ENCODE data around the gene LONP2. TPM values are rescaled to one million over a fixed set of nuclear protein-coding genes. Genes with fewer than 3 reads are reported as not detected.

LONP2 gene
- total and polyA plus RNA-seq, 4 donors, result 30.0 to 304 (median 52.8) TPM

DNA sequence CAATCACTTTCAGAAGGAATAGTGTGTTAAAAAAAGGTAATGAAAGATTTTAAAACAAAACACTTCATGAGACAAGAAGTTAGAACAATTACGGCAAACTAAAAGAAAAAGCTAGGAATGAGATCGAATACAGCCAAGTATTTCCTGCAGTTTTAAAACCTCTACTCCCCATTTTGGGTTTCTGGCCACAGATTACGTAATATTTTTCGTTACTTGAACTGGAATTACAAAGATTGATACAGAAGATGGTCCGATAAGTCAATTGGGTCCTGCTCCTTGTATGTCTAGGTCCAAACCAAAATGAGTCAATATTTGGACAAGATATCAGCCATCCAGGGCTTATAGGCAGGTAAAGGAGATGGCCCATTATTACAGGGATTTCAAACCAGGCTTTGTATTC, 88.9 kb downstream of the LONP2 start:
- H3K9me3 ChIP-seq (ENCODE audit: control insufficient read depth in 4 of 4, low read length in 3 of 4), result no peaks in the 10 kb centered on the region
- no peaks in the 10 kb centered on the region for H3K27me3 ChIP-seq (ENCODE audit: control insufficient read depth in 4 of 4, insufficient read depth in 4 of 4, low read length in 3 of 4)
- TF ChIP-seq JUND (IDR thresholded peaks at IDR 0.05) (no peak), EGR1 (IDR thresholded peaks at IDR 0.05; ENCODE audit: low read depth in 2 of 2) (no peak), YY1 (IDR thresholded peaks at IDR 0.05) (no peak), MAX (IDR thresholded peaks at IDR 0.05) (no peak), HNF4G (IDR thresholded peaks at IDR 0.05) (no peak), NR2F2 (IDR thresholded peaks at IDR 0.05) (no peak), FOXA2 (IDR thresholded peaks at IDR 0.05) (no peak)
- TF ChIP-seq, protein P1, sequence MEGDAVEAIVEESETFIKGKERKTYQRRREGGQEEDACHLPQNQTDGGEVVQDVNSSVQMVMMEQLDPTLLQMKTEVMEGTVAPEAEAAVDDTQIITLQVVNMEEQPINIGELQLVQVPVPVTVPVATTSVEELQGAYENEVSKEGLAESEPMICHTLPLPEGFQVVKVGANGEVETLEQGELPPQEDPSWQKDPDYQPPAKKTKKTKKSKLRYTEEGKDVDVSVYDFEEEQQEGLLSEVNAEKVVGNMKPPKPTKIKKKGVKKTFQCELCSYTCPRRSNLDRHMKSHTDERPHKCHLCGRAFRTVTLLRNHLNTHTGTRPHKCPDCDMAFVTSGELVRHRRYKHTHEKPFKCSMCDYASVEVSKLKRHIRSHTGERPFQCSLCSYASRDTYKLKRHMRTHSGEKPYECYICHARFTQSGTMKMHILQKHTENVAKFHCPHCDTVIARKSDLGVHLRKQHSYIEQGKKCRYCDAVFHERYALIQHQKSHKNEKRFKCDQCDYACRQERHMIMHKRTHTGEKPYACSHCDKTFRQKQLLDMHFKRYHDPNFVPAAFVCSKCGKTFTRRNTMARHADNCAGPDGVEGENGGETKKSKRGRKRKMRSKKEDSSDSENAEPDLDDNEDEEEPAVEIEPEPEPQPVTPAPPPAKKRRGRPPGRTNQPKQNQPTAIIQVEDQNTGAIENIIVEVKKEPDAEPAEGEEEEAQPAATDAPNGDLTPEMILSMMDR (IDR thresholded peaks at IDR 0.05; ENCODE audit: low read depth, low read length, missing input control), result no peak
- TF ChIP-seq, protein P2, sequence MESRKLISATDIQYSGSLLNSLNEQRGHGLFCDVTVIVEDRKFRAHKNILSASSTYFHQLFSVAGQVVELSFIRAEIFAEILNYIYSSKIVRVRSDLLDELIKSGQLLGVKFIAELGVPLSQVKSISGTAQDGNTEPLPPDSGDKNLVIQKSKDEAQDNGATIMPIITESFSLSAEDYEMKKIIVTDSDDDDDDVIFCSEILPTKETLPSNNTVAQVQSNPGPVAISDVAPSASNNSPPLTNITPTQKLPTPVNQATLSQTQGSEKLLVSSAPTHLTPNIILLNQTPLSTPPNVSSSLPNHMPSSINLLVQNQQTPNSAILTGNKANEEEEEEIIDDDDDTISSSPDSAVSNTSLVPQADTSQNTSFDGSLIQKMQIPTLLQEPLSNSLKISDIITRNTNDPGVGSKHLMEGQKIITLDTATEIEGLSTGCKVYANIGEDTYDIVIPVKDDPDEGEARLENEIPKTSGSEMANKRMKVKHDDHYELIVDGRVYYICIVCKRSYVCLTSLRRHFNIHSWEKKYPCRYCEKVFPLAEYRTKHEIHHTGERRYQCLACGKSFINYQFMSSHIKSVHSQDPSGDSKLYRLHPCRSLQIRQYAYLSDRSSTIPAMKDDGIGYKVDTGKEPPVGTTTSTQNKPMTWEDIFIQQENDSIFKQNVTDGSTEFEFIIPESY (IDR thresholded peaks at IDR 0.05), result no peak
- H3K4me3 ChIP-seq (ENCODE audit: low read depth in 1 of 3, low read length in 3 of 3), result no peak overlapping the region
- DNase-seq (ENCODE audit: low spot score), result no peak
- 73% methylated on average over 5 of the region's 5 CpGs for WGBS
- H3K27ac ChIP-seq (ENCODE audit: low read depth in 1 of 2, low read length in 2 of 2), result no peak overlapping the region
- peaks cover 10 to 46% (median 32%) of the 10 kb centered on the region in 4 donors for H3K36me3 ChIP-seq (ENCODE audit: control insufficient read depth in 4 of 4, insufficient read depth in 3 of 4, low read depth in 1 of 4, low read length in 3 of 4)
- H3K9ac ChIP-seq (ENCODE audit: low read depth in 1 of 2, low read length in 2 of 2), result no peak overlapping the region
- peaks cover 0 to 8% (median 1%) of the 10 kb centered on the region in 4 donors for H3K4me1 ChIP-seq (ENCODE audit: control insufficient read depth in 4 of 4, insufficient read depth in 4 of 4, low read length in 3 of 4)

- Histone ChIP-seq H3K9me3 (ENCODE audit: control insufficient read depth in 4 of 4, low read length in 3 of 4) (no peaks in the 10 kb centered on the region), H3K4me1 (ENCODE audit: control insufficient read depth in 4 of 4, insufficient read depth in 4 of 4, low read length in 3 of 4) (peaks cover 0 to 3% (median 0%) of the 10 kb centered on the region in 4 donors), H3K36me3 (ENCODE audit: control insufficient read depth in 4 of 4, insufficient read depth in 3 of 4, low read depth in 1 of 4, low read length in 3 of 4) (peaks cover 11 to 48% (median 36%) of the 10 kb centered on the region in 4 donors), H3K27ac (ENCODE audit: low read depth in 1 of 2, low read length in 2 of 2) (no peak overlapping the region), H3K4me3 (ENCODE audit: low read depth in 1 of 3, low read length in 3 of 3) (no peak overlapping the region), H3K27me3 (ENCODE audit: control insufficient read depth in 4 of 4, insufficient read depth in 4 of 4, low read length in 3 of 4) (no peaks in the 10 kb centered on the region), H3K9ac (ENCODE audit: low read depth in 1 of 2, low read length in 2 of 2) (no peak overlapping the region)
- no peak for TF ChIP-seq FOXA1 (IDR thresholded peaks at IDR 0.05)
- TF ChIP-seq HNF4A (conservative IDR thresholded peaks at IDR 0.05), result no peak
- TF ChIP-seq YY1 (IDR thresholded peaks at IDR 0.05), result no peak
- TF ChIP-seq JUND (IDR thresholded peaks at IDR 0.05), result no peak
- no peak for TF ChIP-seq FOXA2 (IDR thresholded peaks at IDR 0.05)
- no peak for TF ChIP-seq EGR1 (IDR thresholded peaks at IDR 0.05; ENCODE audit: low read depth in 2 of 2)
- no peak for TF ChIP-seq MAX (IDR thresholded peaks at IDR 0.05)
- TF ChIP-seq, protein P3, sequence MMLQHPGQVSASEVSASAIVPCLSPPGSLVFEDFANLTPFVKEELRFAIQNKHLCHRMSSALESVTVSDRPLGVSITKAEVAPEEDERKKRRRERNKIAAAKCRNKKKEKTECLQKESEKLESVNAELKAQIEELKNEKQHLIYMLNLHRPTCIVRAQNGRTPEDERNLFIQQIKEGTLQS (IDR thresholded peaks at IDR 0.05), result no peak
- TF ChIP-seq RXRA (IDR thresholded peaks at IDR 0.05), result no peak
- TF ChIP-seq, protein P4, sequence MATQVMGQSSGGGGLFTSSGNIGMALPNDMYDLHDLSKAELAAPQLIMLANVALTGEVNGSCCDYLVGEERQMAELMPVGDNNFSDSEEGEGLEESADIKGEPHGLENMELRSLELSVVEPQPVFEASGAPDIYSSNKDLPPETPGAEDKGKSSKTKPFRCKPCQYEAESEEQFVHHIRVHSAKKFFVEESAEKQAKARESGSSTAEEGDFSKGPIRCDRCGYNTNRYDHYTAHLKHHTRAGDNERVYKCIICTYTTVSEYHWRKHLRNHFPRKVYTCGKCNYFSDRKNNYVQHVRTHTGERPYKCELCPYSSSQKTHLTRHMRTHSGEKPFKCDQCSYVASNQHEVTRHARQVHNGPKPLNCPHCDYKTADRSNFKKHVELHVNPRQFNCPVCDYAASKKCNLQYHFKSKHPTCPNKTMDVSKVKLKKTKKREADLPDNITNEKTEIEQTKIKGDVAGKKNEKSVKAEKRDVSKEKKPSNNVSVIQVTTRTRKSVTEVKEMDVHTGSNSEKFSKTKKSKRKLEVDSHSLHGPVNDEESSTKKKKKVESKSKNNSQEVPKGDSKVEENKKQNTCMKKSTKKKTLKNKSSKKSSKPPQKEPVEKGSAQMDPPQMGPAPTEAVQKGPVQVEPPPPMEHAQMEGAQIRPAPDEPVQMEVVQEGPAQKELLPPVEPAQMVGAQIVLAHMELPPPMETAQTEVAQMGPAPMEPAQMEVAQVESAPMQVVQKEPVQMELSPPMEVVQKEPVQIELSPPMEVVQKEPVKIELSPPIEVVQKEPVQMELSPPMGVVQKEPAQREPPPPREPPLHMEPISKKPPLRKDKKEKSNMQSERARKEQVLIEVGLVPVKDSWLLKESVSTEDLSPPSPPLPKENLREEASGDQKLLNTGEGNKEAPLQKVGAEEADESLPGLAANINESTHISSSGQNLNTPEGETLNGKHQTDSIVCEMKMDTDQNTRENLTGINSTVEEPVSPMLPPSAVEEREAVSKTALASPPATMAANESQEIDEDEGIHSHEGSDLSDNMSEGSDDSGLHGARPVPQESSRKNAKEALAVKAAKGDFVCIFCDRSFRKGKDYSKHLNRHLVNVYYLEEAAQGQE (IDR thresholded peaks at IDR 0.05), result no peak
- TF ChIP-seq, protein P1 (IDR thresholded peaks at IDR 0.05; ENCODE audit: low read depth, low read length, missing input control), result no peak
- no peak for TF ChIP-seq RAD21 (IDR thresholded peaks at IDR 0.05)
- TF ChIP-seq NR2F2 (IDR thresholded peaks at IDR 0.05), result no peak
- no peak for TF ChIP-seq GABPA (IDR thresholded peaks at IDR 0.05 in 1 of 2, conservative IDR thresholded peaks at IDR 0.05 in 1 of 2)
- TF ChIP-seq, protein P2 (IDR thresholded peaks at IDR 0.05), result no peak
- no peak for TF ChIP-seq SP1 (IDR thresholded peaks at IDR 0.05)
- no peak for TF ChIP-seq HNF4G (IDR thresholded peaks at IDR 0.05)
- no peak for DNase-seq (ENCODE audit: low spot score)
- WGBS, result 97% methylated on average over 9 of the region's 9 CpGs
Observed at GRCh38 chr16:48334325-48334724, 90.2 kb downstream of the LONP2 start.
